ENCODE measurements around the gene TMEM234.
"Not testable (repeated sequence)": the region's sequence is repeated elsewhere in the genome, so short reads cannot be mapped to it uniquely, and the experiment has no call there.

GRCh38 chr1:32263236-32263593 lies 41.1 kb upstream of the TMEM234 start:
- TF ChIP-seq CTCF (IDR thresholded peaks at IDR 0.05; ENCODE audit: low read length); EZH2 (optimal IDR thresholded peaks at IDR 0.05; ENCODE audit: low read depth, low read length): not testable (repeated sequence)
